GM10266 (cell line): ENCODE results near the gene PCDHA8.
"Not testable (repeated sequence)": the region's sequence is repeated elsewhere in the genome, so short reads cannot be mapped to it uniquely, and the experiment has no call there.

Experiments used
- DNase-seq: peaks from one replicate; pipeline ENCODE4 v3.0.0; 2012; ENCODE audit errors: extremely low spot score
- CTCF ChIP-seq: IDR thresholded peaks from 2 replicates; pipeline ENCODE4 v1.5.1; 2012; ENCODE audit warnings: mild to moderate bottlenecking, low read depth; ENCODE audit not compliant: control insufficient read depth, insufficient read depth; ENCODE audit errors: missing control alignments

Gene PCDHA8

GRCh38 chr5:140862441-140863295 lies 21.7 kb downstream of the PCDHA8 start:
- DNase-seq, result no peak
- TF ChIP-seq CTCF, result no peak

- TF ChIP-seq CTCF, result no peak
- DNase-seq, result no peak
Observed at GRCh38 chr5:140868721-140869554, 28.0 kb downstream of the PCDHA8 start, which contains the start of gene PCDHA11. PCDHA11 (plus strand) TSS chr5:140868957; CDS start chr5:140869104, 147 bp downstream.

GRCh38 chr5:140869555-140869886 lies 28.5 kb downstream of the PCDHA8 start:
- no peak for TF ChIP-seq CTCF
- no peak for DNase-seq

GRCh38 chr5:140870221-140871201 lies 29.5 kb downstream of the PCDHA8 start:
- no peak for DNase-seq
- no peak for TF ChIP-seq CTCF

- TF ChIP-seq CTCF, result no peak
- DNase-seq, result no peak
Observed at GRCh38 chr5:140875085-140876065, 34.4 kb downstream of the PCDHA8 start, which contains the start of gene PCDHA12. PCDHA12 (plus strand) TSS chr5:140875308; CDS start chr5:140875473, 165 bp downstream.

- DNase-seq, result not testable (repeated sequence)
Observed at GRCh38 chr5:140876541-140877261, 35.7 kb downstream of the PCDHA8 start.
